Stimulated activated CD4-positive, alpha-beta T cell treated with anti-CD3 and anti-CD28 coated beads, Interleukin-12 subunit alpha, Interleukin-12 subunit beta, amount 100 ng/mL, for 48 hours (primary cell): ENCODE measurements around the gene ADAMTS2.

Experiments
- DNase-seq, 3 donors: peaks; one replicate each; pipeline ENCODE4 v3.0.0-alpha.2; 2020; ENCODE audit warnings: low read depth in 2 of 3, low spot score in 1 of 3

ADAMTS2 gene

DNA sequence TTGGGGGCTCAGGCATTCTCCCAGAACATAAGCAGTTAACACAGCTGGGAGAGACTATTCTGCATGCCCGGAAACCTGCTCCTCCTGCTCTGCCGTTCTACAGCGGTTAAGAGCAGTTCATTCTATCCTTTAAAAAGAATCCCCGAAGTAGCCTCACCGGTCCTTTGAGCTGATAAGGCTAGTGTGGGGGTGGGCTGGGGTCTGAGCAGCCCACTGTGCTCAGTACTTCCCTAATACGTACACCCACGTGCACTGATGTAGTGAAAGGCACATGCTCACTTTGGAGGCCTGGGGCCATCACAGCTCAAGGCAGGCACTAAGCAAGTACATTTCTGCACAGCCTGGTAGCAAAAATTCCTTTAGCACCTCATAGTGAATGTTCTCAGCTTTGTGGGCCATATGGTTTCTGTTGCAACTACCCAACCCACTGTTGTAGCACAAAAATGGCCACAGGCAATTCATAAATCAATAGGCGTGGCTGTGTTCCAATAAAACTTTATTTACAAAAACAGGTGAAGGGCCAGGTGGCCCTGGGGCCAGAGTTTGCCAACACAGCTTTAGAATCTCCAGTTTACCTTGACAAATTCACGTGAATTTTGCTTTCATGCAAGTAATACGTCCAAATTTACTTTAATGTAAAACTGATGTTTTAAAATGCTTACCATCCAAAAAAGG, 148.7 kb downstream of the ADAMTS2 start:
- no peak for DNase-seq

DNA sequence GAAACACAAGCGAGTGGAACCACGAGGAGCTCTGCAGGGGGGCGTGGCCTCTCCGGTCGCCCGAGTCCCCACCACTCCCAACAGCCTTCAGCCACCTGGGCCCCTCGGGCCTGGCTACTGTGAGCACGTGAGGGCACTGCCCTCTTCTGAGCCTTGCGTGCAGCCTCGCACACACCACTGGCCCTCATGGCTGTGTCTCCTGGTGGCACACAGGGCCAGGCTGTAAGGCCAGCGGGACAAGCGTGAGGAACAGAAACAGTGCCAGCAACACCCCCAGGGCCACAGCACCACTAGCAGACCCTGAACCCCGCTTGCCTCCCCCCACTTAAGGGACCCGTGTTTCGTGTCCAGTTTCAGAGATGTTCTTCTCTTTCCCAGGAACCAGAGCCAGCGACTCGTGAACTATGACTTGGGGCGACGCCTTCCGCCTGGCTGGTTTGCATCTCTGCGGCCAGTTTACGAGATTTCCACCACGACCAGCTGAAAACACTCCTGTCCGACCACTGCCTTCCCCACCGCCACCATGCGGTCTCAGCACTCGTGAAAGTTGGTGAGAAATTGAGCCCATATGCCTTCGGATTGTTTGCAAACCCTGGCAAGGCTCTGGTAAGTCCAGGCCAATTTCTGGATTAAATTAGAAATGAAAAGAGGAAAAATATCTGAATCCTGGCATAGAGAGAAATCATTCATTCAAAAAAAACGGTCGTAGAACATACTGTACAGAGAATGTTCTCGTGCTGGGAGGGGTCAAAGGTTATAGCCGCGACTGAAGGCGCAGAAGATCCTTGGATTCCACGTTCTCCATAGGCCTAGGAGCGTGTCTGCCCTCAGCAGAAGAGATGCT, 149.5 kb downstream of the ADAMTS2 start:
- no peak for DNase-seq

DNA sequence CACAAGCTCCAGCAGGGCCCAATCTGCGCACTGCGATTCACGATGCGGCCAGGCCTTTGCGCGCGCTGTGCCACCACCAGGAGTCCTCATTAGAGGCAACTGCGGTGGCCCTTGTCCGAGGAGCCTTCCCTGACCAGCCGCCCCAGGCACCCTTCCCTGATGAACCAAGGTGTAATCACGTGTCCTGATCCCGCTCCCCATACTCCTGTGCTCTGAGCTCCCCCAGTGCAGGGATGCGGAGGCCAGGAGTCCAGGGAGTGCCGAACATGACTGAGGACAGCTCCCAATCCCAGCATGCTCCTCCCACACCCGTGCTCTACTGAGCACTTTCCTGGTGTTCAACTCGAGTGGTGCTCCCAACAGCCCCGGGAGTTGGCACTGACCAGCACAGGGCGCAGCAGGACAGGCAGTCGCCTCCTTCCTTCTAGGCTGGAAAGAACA, 150.3 kb downstream of the ADAMTS2 start:
- no peak for DNase-seq

GRCh38 chr5:179194201-179194910, 150.9 kb downstream of the ADAMTS2 start:
- no peak for DNase-seq

DNA sequence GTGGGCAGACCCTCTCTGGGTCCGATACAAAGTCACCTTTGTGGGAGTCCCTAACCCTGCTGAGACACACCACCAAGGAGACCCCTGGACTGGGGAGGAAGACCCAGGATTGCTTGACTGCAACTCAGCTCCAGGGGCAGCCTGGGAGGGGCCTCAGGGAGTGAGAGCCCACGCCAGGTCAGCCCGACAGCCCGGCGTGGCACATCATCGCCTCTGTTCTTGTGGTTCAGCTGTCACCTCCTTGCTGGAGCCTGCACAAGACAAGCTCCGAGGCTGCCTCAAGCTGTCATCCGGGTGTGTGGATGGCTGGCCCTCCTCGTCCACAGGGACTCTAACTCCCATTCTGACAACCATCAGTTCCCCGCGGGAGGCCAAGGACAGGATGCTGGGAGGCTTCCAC, 151.5 kb downstream of the ADAMTS2 start:
- DNase-seq: no peak

DNA sequence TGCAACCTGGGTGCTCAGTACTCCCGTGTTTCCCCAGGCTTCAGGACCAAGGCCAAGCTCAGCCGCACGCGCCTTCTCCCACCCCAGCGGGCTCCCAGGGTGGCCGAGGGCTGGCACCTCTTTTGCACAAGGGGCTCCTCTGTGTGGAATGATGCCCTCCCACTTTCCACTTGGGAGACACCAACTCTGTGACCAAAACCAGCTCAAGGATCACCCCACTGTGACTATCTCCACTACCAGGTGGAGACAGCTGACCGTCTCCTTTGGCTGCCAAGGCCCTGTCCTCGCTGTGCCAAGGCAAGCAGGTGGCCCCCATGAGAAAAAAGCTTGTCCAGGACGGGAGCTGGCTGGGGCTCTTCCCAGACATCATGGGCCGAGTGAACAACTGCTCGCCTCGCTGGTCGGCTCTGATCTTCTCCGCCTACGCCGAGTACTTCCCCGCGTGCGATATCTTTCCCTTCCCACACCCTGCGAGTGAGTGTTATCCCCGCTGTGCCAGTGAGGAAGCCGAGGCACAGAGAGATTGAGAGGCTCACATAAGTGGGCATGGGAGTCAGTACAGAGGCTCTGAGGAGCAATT, 152.3 kb downstream of the ADAMTS2 start:
- no peak for DNase-seq

GRCh38 chr5:179192185-179192890, 152.9 kb downstream of the ADAMTS2 start:
- DNase-seq: no peak

DNA sequence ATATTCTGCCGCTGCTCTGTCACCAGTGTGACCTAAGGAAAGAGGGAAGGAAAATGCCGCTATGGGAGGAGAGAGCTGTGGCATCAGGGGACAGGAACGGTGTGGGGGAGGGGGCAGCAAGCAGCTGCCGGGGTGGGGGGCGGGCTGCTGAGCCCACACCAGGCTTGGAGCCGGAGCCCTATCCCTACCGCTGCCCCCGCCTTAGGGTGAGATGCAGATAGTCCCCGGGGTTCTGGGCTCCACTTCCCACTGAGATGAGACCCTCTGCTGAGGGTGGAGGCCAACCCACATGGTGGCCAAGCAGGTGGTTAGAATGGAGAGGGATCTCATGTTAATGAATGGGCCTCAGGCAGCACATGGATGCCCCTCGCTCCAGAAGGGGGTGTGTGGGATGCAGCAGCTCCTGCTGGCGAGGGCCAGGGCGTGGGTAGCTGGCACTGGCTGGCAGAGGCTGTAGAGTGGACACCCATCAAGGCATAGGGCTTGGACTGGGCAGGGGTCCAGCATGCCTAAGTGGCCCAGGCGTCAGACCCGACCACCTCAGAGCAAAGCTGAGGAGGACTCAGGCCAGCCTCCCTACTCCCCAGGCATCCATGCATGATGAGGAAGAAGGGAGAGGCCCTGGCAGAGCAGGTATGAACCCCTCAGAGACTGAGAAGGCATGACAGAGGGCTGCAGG, 153.6 kb downstream of the ADAMTS2 start:
- no peak for DNase-seq

- no peak for DNase-seq
Measured at GRCh38 chr5:179190851-179191505, 154.3 kb downstream of the ADAMTS2 start.

GRCh38 chr5:179188636-179189035, 156.6 kb downstream of the ADAMTS2 start:
- no peak for DNase-seq

- DNase-seq: no peak
Measured at GRCh38 chr5:179187681-179188575, 157.3 kb downstream of the ADAMTS2 start.

DNA sequence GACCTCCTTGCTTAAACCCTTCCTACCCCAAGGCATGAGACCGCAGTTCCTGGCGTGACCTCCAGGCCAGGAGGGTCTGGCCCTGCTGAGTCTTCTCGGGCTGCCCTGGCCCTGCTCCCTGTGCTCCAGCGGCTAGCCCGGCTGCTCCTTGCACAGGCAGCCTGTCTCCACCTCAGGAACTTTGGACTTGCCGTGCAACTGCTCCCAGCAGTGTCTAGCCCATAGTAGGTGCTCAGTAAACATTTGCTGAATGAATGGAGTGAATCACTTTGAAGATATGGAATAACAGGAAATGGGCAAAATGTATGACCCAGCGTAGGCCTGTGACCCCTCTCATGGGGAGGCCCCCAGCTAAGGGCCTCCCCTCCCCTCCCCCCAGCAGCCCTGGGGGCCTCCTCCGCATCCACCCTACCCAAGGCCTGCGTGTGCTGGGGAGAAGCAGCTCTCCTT, 158.0 kb downstream of the ADAMTS2 start:
- DNase-seq: no peak

DNA sequence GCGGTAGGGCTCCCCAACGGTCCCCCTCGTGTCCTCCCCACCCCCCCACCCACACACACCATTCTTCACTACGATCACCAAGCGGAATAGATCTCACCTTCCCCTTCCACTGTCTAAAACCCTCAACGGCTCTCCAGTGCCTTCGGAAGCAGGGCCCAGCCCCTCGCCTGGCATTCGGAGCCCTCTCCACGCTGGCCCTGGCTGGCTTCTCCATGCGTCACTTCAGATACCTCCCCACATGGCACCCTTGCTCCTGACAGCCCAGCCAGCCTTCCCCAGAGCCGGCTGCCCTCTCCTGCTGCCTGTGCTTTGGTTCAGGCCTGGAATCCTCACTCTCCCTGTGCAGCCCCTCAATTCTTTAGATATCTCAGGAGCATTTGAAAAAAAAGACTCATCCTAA, 158.5 kb downstream of the ADAMTS2 start:
- no peak for DNase-seq

DNA sequence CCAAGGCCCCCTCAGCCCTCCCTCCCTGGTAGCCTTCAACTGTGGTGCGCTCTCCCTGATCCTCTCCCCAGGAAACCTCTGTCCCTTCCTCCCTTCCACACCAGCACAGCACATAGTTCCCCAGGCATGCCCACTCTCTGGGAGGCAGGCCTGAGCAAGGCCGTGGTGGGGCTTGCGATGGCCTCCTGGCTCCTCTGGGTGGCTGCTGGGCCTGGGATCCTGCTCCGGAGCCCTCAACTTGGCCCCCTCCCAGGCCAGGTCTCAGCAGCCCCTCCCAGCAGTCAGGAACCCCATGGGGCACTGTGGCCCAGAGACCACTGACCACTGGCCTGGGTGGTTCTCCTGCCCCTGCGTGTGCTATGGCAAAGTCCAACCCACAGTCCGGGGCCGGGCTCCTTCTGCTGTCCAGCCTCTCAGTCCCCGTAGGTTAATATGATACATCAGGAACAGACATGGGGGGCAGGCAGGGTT, 159.3 kb downstream of the ADAMTS2 start:
- DNase-seq: no peak

- no peak for DNase-seq
Measured at GRCh38 chr5:179185256-179185940, 159.9 kb downstream of the ADAMTS2 start.

DNA sequence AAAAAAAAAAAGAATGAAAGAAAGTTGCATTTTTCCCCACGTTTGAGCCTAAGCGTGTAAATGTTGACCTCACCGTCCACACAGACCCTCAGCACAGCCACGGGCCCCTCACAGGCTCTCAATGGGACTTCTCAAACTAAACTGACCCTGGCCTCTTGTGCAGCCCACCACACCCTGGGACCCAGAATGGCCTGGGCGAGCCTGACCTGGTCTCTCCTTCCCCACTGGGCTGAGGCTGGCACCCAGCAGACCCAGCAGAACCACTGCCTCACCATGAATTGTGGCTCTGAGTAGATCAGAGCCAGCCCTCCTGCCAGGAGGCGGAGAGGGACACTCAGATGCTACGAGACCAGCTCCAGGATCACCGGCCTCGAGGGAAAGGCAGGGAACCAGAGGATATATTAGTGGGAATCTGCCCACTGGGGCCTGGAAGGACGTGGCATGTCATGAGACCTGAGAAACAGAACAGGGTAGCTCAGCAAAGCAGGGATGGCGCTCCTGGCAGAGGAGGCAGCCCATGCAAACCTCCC, 160.7 kb downstream of the ADAMTS2 start:
- DNase-seq: no peak

GRCh38 chr5:179183481-179183880, 161.8 kb downstream of the ADAMTS2 start:
- DNase-seq: no peak

DNA sequence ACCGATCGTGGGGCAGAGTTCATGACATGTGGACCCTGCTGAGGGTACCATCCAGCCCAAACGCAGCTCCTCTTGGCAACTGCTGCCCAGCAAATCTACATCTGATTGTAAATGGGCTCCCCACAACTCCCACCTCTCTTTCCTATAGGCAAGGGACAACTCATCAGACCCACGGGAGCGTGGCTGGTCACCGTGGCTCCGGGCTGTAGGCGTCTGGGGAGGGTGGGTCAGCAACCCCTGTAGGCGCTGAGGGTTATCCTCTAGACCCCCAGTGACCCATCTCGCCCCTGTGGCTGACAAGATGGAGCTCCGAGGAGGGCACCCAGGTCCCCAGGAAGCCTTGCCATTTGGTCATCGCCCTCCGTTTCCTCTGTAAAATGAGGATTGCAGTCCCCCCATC, 162.7 kb downstream of the ADAMTS2 start:
- DNase-seq: no peak
